Measurements from ENCODE around the gene TRMT2A.

GRCh38 chr22:20099099-20099711, 17.8 kb downstream of the TRMT2A start:
- TF ChIP-seq, protein P1, sequence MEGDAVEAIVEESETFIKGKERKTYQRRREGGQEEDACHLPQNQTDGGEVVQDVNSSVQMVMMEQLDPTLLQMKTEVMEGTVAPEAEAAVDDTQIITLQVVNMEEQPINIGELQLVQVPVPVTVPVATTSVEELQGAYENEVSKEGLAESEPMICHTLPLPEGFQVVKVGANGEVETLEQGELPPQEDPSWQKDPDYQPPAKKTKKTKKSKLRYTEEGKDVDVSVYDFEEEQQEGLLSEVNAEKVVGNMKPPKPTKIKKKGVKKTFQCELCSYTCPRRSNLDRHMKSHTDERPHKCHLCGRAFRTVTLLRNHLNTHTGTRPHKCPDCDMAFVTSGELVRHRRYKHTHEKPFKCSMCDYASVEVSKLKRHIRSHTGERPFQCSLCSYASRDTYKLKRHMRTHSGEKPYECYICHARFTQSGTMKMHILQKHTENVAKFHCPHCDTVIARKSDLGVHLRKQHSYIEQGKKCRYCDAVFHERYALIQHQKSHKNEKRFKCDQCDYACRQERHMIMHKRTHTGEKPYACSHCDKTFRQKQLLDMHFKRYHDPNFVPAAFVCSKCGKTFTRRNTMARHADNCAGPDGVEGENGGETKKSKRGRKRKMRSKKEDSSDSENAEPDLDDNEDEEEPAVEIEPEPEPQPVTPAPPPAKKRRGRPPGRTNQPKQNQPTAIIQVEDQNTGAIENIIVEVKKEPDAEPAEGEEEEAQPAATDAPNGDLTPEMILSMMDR (conservative IDR thresholded peaks at IDR 0.05; ENCODE audit: low read length) = no peak
- no peak for TF ChIP-seq EZH2phosphoT487 (IDR thresholded peaks at IDR 0.05; ENCODE audit: borderline replicate concordance)

Data from Loucy (cell line).